ENCODE results near the gene UBLCP1. TPM values are rescaled to one million over a fixed set of nuclear protein-coding genes. Genes with fewer than 3 reads are reported as not detected.
A peak's percentile ranks its signal among the peaks of the same experiment; 100 is the strongest.

Gene UBLCP1
- total and polyA plus RNA-seq, 2 of the 8 experiments (the other 6 are each of a cell fraction or from before 2014, with no cell fraction given), result 13.0 to 40.9 TPM

- no peak for TF ChIP-seq CHD7 (IDR thresholded peaks at IDR 0.05; ENCODE audit: insufficient replicate concordance, low read length)
- TF ChIP-seq POLR2A (IDR thresholded peaks at IDR 0.05; ENCODE audit: control extremely low read depth in 1 of 2, low read depth in 2 of 2, low read length in 2 of 2), result no peak
- TF ChIP-seq SP4 (IDR thresholded peaks at IDR 0.05; ENCODE audit: low read length), result no peak
- no peak for TF ChIP-seq SIX5 (IDR thresholded peaks at IDR 0.05; ENCODE audit: low read depth, low read length)
- TF ChIP-seq KDM4A (IDR thresholded peaks at IDR 0.05; ENCODE audit: low read depth, low read length, severe bottlenecking), result peak; percentile 54
- TF ChIP-seq RBBP5 (IDR thresholded peaks at IDR 0.05; ENCODE audit: borderline replicate concordance, low read depth, low read length), result no peak
- TF ChIP-seq CTBP2 (IDR thresholded peaks at IDR 0.05; ENCODE audit: borderline replicate concordance, insufficient read depth, insufficient read length, low read length), result no peak
- TF ChIP-seq CBX8 (IDR thresholded peaks at IDR 0.05; ENCODE audit: borderline replicate concordance, low read depth, low read length), result no peak
- no peak for TF ChIP-seq TAF7 (optimal IDR thresholded peaks at IDR 0.05; ENCODE audit: borderline replicate concordance, low read depth, low read length)
- no peak; the same call in 1 of the 2 replicates for TF ChIP-seq GABPA (IDR thresholded peaks at IDR 0.05; ENCODE audit: borderline replicate concordance, insufficient read depth, low read length)
- no peak for TF ChIP-seq KDM5A (IDR thresholded peaks at IDR 0.05; ENCODE audit: low read length)
Measured at GRCh38 chr5:159310511-159310910, 47.4 kb downstream of the UBLCP1 start (continued).

Data from H1 (cell line).